SU-DHL-6 (cell line): ENCODE results near the gene TBC1D22A.

Experiments
- H2AFZ ChIP-seq: fragments of 200-600 bp; sonication (generic); 2 replicates; pipeline ENCODE4 v1.6.1; 2014; ENCODE audit warnings: low read depth, mild to moderate bottlenecking, moderate library complexity, mixed read lengths, antibody characterized with exemption, low read length; ENCODE audit not compliant: severe bottlenecking
- H3F3A ChIP-seq: fragments of 200-600 bp; shearing (Covaris generic); 2 replicates; pipeline ENCODE4 v1.6.0; 2016; ENCODE audit warnings: antibody characterized with exemption, mild to moderate bottlenecking; ENCODE audit not compliant: insufficient read depth
- H3K27ac ChIP-seq: fragments of 200-600 bp; sonication (generic); 2 replicates; pipeline ENCODE4 v1.5.1; 2016; ENCODE audit warnings: low read depth, mild to moderate bottlenecking, low read length, moderate library complexity, mixed read lengths
- H3K27me3 ChIP-seq: fragments of 200-600 bp; sonication (generic), shearing (Covaris generic); 2 replicates; pipeline ENCODE4 v1.6.0; 2014; ENCODE audit warnings: mild to moderate bottlenecking, low read length
- H3K36me3 ChIP-seq: fragments of 200-600 bp; sonication (generic); 2 replicates; pipeline ENCODE4 v1.6.1; 2014; ENCODE audit warnings: mild to moderate bottlenecking, low read length, mixed read lengths
- H3K4me2 ChIP-seq: fragments of 300-600, 200-600 bp; shearing (Covaris generic), sonication (generic); 2 replicates; pipeline ENCODE4 v1.6.0; 2014; ENCODE audit warnings: low read length, low read depth, mild to moderate bottlenecking; ENCODE audit not compliant: poor library complexity, severe bottlenecking
- H3K4me3 ChIP-seq: fragments of 200-600 bp; sonication (generic); 2 replicates; pipeline ENCODE4 v1.5.1; 2014; ENCODE audit warnings: antibody characterized with exemption, low read length, mild to moderate bottlenecking, mixed read lengths; ENCODE audit not compliant: insufficient read depth, poor library complexity, severe bottlenecking
- H3K79me2 ChIP-seq: fragments of 200-600 bp; sonication (generic); 2 replicates; pipeline ENCODE4 v1.6.1; 2014; ENCODE audit warnings: mild to moderate bottlenecking, low read length, moderate library complexity; ENCODE audit not compliant: insufficient read depth
- H3K9ac ChIP-seq: fragments of 200-600 bp; sonication (generic); 2 replicates; pipeline ENCODE4 v1.7.0; 2014; ENCODE audit warnings: mild to moderate bottlenecking, low read length
- H3K9me2 ChIP-seq: fragments of 200-600 bp; sonication (generic); replicated peaks from 2 replicates; pipeline ENCODE4 v1.6.1; 2014; ENCODE audit warnings: low read length; ENCODE audit not compliant: insufficient read depth
- H3K9me3 ChIP-seq: fragments of 200-600 bp; sonication (generic); 2 replicates; pipeline ENCODE4 v1.6.1; 2014; ENCODE audit warnings: low read length, mixed read lengths; ENCODE audit not compliant: insufficient read depth
- H4K20me1 ChIP-seq: fragments of 200-600 bp; sonication (generic); 2 replicates; pipeline ENCODE4 v1.6.1; 2014; ENCODE audit warnings: low read depth, mild to moderate bottlenecking, antibody characterized with exemption, low read length, moderate library complexity, mixed read lengths
- EZH2phosphoT487 ChIP-seq: fragments of 200-600 bp; sonication (generic), shearing (Covaris generic); conservative IDR thresholded peaks from 2 replicates; pipeline ENCODE4 v1.6.1; 2018; ENCODE audit warnings: mild to moderate bottlenecking, antibody characterized with exemption, low read length, moderate library complexity, mixed read lengths
- TF ChIP-seq, protein P1 (sequence below): fragments of 200-600 bp; sonication (generic); IDR thresholded peaks from one replicate; pipeline ENCODE4 v1.5.1; 2017; ENCODE audit warnings: antibody characterized with exemption, mild to moderate bottlenecking, low read length, moderate library complexity; ENCODE audit not compliant: insufficient read depth, poor library complexity, severe bottlenecking

The TBC1D22A gene

DNA sequence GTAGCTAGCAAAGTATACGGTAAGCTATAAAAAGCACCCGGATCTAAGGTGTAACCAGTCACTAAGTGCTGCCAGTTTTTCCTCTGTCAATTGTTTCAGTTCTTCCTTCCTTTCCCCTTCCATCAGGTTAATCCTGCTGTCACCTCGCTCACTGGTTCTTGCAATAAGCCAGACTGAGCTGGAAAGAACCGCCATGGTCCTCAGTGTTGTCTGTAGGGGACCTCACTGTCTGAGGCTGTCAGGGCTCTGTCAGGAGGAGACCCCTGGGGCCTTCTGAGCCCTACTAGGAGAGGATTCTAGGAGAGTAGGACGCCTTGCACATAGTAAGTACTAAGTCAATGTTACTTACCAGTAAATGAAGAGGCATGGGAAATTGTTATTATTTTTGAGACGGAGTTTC lies 1.4 kb upstream of the TBC1D22A start:
- Histone ChIP-seq H3K79me2 (peaks cover 35% of the 10 kb centered on the region), H3K27ac (peak overlapping the region; percentile 16), H3K27me3 (no peaks in the 10 kb centered on the region), H3K4me2 (peak overlapping the region; percentile 73), H4K20me1 (no peaks in the 10 kb centered on the region), H3K9ac (peak overlapping the region; percentile 80), H2AFZ (no peak overlapping the region), H3K9me2 (no peaks in the 10 kb centered on the region), H3K4me3 (peak overlapping the region; percentile 84), H3F3A (peaks cover 34% of the 10 kb centered on the region), H3K9me3 (peaks cover 7% of the 10 kb centered on the region; the same call in 1 of the 2 replicates), H3K36me3 (no peaks in the 10 kb centered on the region)
- TF ChIP-seq, protein P1, sequence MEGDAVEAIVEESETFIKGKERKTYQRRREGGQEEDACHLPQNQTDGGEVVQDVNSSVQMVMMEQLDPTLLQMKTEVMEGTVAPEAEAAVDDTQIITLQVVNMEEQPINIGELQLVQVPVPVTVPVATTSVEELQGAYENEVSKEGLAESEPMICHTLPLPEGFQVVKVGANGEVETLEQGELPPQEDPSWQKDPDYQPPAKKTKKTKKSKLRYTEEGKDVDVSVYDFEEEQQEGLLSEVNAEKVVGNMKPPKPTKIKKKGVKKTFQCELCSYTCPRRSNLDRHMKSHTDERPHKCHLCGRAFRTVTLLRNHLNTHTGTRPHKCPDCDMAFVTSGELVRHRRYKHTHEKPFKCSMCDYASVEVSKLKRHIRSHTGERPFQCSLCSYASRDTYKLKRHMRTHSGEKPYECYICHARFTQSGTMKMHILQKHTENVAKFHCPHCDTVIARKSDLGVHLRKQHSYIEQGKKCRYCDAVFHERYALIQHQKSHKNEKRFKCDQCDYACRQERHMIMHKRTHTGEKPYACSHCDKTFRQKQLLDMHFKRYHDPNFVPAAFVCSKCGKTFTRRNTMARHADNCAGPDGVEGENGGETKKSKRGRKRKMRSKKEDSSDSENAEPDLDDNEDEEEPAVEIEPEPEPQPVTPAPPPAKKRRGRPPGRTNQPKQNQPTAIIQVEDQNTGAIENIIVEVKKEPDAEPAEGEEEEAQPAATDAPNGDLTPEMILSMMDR: no peak
- no peak for TF ChIP-seq EZH2phosphoT487

DNA sequence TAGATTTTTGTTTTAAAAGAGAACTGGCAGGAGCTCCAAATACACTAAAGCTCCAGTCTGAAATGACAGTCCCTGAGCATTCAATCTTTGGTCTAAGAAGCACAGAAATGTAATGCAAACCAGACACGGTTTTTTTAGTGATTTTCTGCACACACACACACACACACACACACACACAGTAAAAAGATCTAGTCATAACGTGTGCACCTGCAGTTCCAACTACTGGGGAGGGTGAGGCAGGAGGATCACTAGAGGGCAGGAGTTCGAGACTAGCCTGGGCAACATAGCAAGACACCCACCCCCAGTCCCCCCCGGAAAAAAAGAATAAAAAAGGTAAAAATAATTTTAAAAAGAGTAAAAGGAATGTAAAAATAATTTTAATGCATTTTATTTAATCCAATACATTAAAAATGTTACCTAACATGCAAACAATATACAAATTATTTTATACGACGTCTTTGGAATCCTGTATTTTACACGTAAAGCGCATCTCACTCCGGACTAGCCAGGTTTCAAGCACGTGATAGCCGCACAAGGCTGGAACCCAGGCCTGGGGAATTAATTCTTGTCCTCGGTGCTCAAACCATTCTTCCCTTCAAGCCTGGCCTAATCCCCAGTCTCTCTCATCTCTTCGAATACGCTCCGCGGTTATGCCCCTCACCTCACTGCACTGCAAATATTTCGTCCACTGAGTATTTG lies 762 bp upstream of the TBC1D22A start:
- H3K9me2 ChIP-seq: no peaks in the 10 kb centered on the region
- no peaks in the 10 kb centered on the region for H3K36me3 ChIP-seq
- H3K4me3 ChIP-seq: peak overlapping the region; percentile 84
- H3F3A ChIP-seq: peaks cover 35% of the 10 kb centered on the region
- H3K4me2 ChIP-seq: peak overlapping the region; percentile 73
- no peaks in the 10 kb centered on the region for H3K27me3 ChIP-seq
- H3K9ac ChIP-seq: peak overlapping the region; percentile 80
- no peaks in the 10 kb centered on the region for H4K20me1 ChIP-seq
- H3K79me2 ChIP-seq: peaks cover 41% of the 10 kb centered on the region
- 0 out of 2 replicates have a peak, but pooled peaks cover under 1% of the 10 kb centered on the region for H3K9me3 ChIP-seq
- no peak for TF ChIP-seq EZH2phosphoT487
- TF ChIP-seq, protein P1: no peak
- peak overlapping the region; percentile 47 for H3K27ac ChIP-seq
- peak overlapping the region; percentile 57 for H2AFZ ChIP-seq

DNA sequence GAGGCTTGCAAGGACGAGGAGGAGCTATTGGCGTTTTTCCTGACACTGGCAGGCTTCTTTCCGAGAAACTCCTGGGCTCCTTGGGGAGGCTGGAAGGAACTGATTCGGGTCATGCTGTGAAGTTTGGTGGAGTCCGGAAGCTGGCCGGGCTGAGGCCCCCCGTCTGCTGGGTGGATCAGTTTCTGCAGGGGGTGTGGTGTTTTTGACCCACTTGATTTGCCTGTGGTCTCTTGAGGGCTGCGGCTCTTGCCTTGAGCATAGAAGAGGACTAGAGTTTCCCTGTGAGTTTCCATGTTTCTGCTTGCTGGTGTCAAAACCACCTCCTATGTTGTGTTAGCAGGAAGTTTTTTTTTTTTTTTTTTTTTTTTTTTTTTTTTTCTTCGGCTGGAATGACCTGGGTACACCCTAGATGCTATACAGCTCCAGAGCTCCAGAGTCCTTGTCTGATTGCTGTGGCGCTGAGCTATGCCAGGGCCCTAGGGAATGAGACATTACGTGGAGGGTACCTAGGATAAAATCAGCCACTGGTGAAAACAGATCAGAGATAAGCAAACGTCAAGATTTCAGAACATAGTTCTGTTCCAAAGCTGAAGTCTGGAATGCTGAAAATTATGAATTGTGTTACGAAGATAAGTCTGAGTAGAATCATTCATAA lies 728 bp downstream of the TBC1D22A start:
- no peaks in the 10 kb centered on the region for H3K36me3 ChIP-seq
- no peaks in the 10 kb centered on the region for H3K27me3 ChIP-seq
- H3K9me3 ChIP-seq: no peaks in the 10 kb centered on the region
- H3F3A ChIP-seq: peaks cover 49% of the 10 kb centered on the region
- TF ChIP-seq, protein P1: no peak
- H3K4me3 ChIP-seq: peak overlapping the region; percentile 84
- H3K9me2 ChIP-seq: no peaks in the 10 kb centered on the region
- peak overlapping the region; percentile 80 for H3K9ac ChIP-seq
- peaks cover 55% of the 10 kb centered on the region for H3K79me2 ChIP-seq
- H2AFZ ChIP-seq: no peak overlapping the region
- no peaks in the 10 kb centered on the region for H4K20me1 ChIP-seq
- peak overlapping the region; percentile 73 for H3K27ac ChIP-seq
- H3K4me2 ChIP-seq: peak overlapping the region; percentile 97
